NCI-H2029 treated with DMSO at 0.1 percent for 48 hours (cell line): ENCODE measurements around the gene KRT6B.
"Not testable (repeated sequence)": the region's sequence is repeated elsewhere in the genome, so short reads cannot be mapped to it uniquely, and the experiment has no call there.

Source experiments
- DNase-seq: peaks from one replicate; lab custom pipeline; 2025; lab: John Stamatoyannopoulos, UW

KRT6B gene

GRCh38 chr12:52413202-52413601 is 38.7 kb downstream of the KRT6B start:
- DNase-seq, result no peak

GRCh38 chr12:52411815-52412214 is 40.1 kb downstream of the KRT6B start:
- no peak for DNase-seq

GRCh38 chr12:52410589-52411248 is 41.2 kb downstream of the KRT6B start:
- not testable (repeated sequence) for DNase-seq

- DNase-seq, result no peak
These were observed 44.0 kb downstream of the KRT6B start for GRCh38 chr12:52407918-52408317.

- DNase-seq, result no peak
These were observed 46.0 kb downstream of the KRT6B start, which contains the start of gene KRT82 for GRCh38 chr12:52405922-52406385. TSS of gene KRT82 (minus strand) at chr12:52406335. CDS start at chr12:52406277, 58 bp downstream.

- no peak for DNase-seq
These were observed 47.0 kb downstream of the KRT6B start for GRCh38 chr12:52404951-52405350.

- no peak for DNase-seq
These were observed 48.4 kb downstream of the KRT6B start for GRCh38 chr12:52403561-52403960.

- no peak for DNase-seq
These were observed 48.9 kb downstream of the KRT6B start for GRCh38 chr12:52402873-52403540.

- DNase-seq, result no peak
These were observed 49.6 kb downstream of the KRT6B start for GRCh38 chr12:52402377-52402776.

GRCh38 chr12:52401926-52402325 is 50.0 kb downstream of the KRT6B start:
- no peak for DNase-seq

GRCh38 chr12:52401526-52401925 is 50.4 kb downstream of the KRT6B start:
- no peak for DNase-seq

- no peak for DNase-seq
These were observed 51.0 kb downstream of the KRT6B start for GRCh38 chr12:52400906-52401305.

GRCh38 chr12:52399756-52400155 is 52.2 kb downstream of the KRT6B start:
- no peak for DNase-seq

- no peak for DNase-seq
These were observed 53.8 kb downstream of the KRT6B start for GRCh38 chr12:52398176-52398575.

GRCh38 chr12:52396656-52397055 is 55.3 kb downstream of the KRT6B start:
- DNase-seq, result no peak
